GM23338 (cell line): ENCODE measurements around the gene DESI2. TPM values are rescaled to one million over a fixed set of nuclear protein-coding genes. Genes with fewer than 3 reads are reported as not detected.

ENCODE experiments used
- ATAC-seq: fragments of 200-7000 bp; cut with Tn5 transposase; 3 replicates; pipeline ENCODE4 v1.9.1; 2020
- DNase-seq: peaks from one replicate; pipeline ENCODE4 v3.0.0-alpha.2; 2015; ENCODE audit warnings: low spot score
- H2AFZ ChIP-seq: fragments of 200-600 bp; sonication (generic); 2 replicates; pipeline ENCODE4 v1.8.0; 2016; ENCODE audit warnings: antibody characterized with exemption, mild to moderate bottlenecking, moderate library complexity
- H3F3A ChIP-seq: fragments of 200-600 bp; sonication (generic); replicated peaks from 2 replicates; pipeline ENCODE4 v1.8.0; 2017; ENCODE audit warnings: antibody characterized with exemption, mixed run types, low read depth
- H3K27ac ChIP-seq: fragments of 200-600 bp; sonication (generic); 2 replicates; pipeline ENCODE4 v1.6.1; 2016; ENCODE audit warnings: low read depth
- H3K27me3 ChIP-seq: fragments of 200-600 bp; sonication (generic); 2 replicates; pipeline ENCODE4 v1.8.0; 2016; ENCODE audit warnings: mild to moderate bottlenecking, mixed run types, moderate library complexity; ENCODE audit not compliant: insufficient read depth
- H3K36me3 ChIP-seq: fragments of 200-600 bp; sonication (generic); 2 replicates; pipeline ENCODE4 v1.8.0; 2016; ENCODE audit warnings: mild to moderate bottlenecking; ENCODE audit not compliant: insufficient read depth
- H3K4me1 ChIP-seq: fragments of 200-600 bp; sonication (generic); 2 replicates; pipeline ENCODE4 v1.8.0; 2016; ENCODE audit warnings: mild to moderate bottlenecking, moderate library complexity; ENCODE audit not compliant: insufficient read depth
- H3K4me2 ChIP-seq: fragments of 200-600 bp; sonication (generic); 2 replicates; pipeline ENCODE4 v1.7.1; 2017; ENCODE audit warnings: mixed run types
- H3K4me3 ChIP-seq: fragments of 200-600 bp; sonication (generic); 2 replicates; pipeline ENCODE4 v1.6.1; 2016; ENCODE audit warnings: mixed run types
- H3K79me2 ChIP-seq: fragments of 200-600 bp; sonication (generic); replicated peaks from 2 replicates; pipeline ENCODE4 v1.8.0; 2017; ENCODE audit warnings: mild to moderate bottlenecking; ENCODE audit not compliant: insufficient read depth
- H3K9me2 ChIP-seq: fragments of 200-600 bp; sonication (generic); 2 replicates; pipeline ENCODE4 v1.8.0; 2017; ENCODE audit not compliant: insufficient read depth
- H4K20me1 ChIP-seq: fragments of 200-600 bp; sonication (generic); replicated peaks from 2 replicates; pipeline ENCODE4 v1.8.0; 2017; ENCODE audit warnings: mild to moderate bottlenecking; ENCODE audit not compliant: insufficient read depth
- H3K27ac Mint-ChIP-seq: 2 replicates; pipeline ENCODE4 v1.8.0; 2020; ENCODE audit warnings: inconsistent platforms, mild to moderate bottlenecking, moderate library complexity, mixed read lengths
- H3K27me3 Mint-ChIP-seq: 3 replicates; pipeline ENCODE4 v1.8.0; 2022; ENCODE audit warnings: low read depth, mild to moderate bottlenecking, moderate library complexity, mixed read lengths, inconsistent platforms; ENCODE audit not compliant: insufficient read depth, poor library complexity
- H3K36me3 Mint-ChIP-seq: 3 replicates; pipeline ENCODE4 v1.8.0; 2021; ENCODE audit warnings: low read depth, mild to moderate bottlenecking, inconsistent platforms, moderate library complexity, mixed read lengths
- H3K4me1 Mint-ChIP-seq: 3 replicates; pipeline ENCODE4 v1.8.0; 2020; ENCODE audit warnings: mild to moderate bottlenecking, inconsistent platforms, mixed read lengths
- H3K4me3 Mint-ChIP-seq: 3 replicates; pipeline ENCODE4 v1.8.0; 2021; ENCODE audit warnings: moderate library complexity, mild to moderate bottlenecking, inconsistent platforms, mixed read lengths
- H3K9me3 Mint-ChIP-seq: 3 replicates; pipeline ENCODE4 v1.8.0; 2020; ENCODE audit warnings: moderate library complexity, mild to moderate bottlenecking, inconsistent platforms, mixed read lengths
- CREB1 ChIP-seq: fragments of 250-450 bp; sonication (Bioruptor Pico); IDR thresholded peaks from 2 replicates; pipeline ENCODE4 v1.5.0; 2020; ENCODE audit warnings: low read depth, mild to moderate bottlenecking, moderate library complexity
- CTCF ChIP-seq, 2 experiments: fragments of 200-600 bp in 1 of 2; sonication (generic) in 1 of 2; conservative IDR thresholded peaks; 2 replicates each; pipeline versions ENCODE4 v1.5.1 to v1.6.1; 2016 to 2017; ENCODE audit warnings: antibody characterized with exemption in 2 of 2, low read depth in 2 of 2, mild to moderate bottlenecking in 2 of 2, moderate library complexity in 1 of 2
- ETS1 ChIP-seq: IDR thresholded peaks from 2 replicates; pipeline ENCODE4 v1.6.1; 2016; ENCODE audit warnings: antibody characterized with exemption
- EZH2 ChIP-seq: fragments of 200-600 bp; sonication (generic); IDR thresholded peaks from one replicate; pipeline ENCODE4 v1.8.0; 2017; ENCODE audit warnings: antibody characterized with exemption, mild to moderate bottlenecking, low read depth; ENCODE audit not compliant: unreplicated experiment
- EZH2phosphoT487 ChIP-seq: fragments of 200-600 bp; sonication (generic); IDR thresholded peaks from one replicate; pipeline ENCODE4 v1.8.1; 2018; ENCODE audit warnings: antibody characterized with exemption; ENCODE audit not compliant: unreplicated experiment
- JUNB ChIP-seq: IDR thresholded peaks from one replicate; pipeline ENCODE4 v1.6.1; 2016; ENCODE audit warnings: antibody characterized with exemption; ENCODE audit not compliant: unreplicated experiment
- NANOG ChIP-seq: IDR thresholded peaks from 2 replicates; pipeline ENCODE4 v1.6.1; 2016; ENCODE audit warnings: antibody characterized with exemption, borderline replicate concordance
- POLR2AphosphoS5 ChIP-seq: IDR thresholded peaks from 2 replicates; pipeline ENCODE4 v1.6.1; 2016; ENCODE audit warnings: antibody characterized with exemption, low read depth
- REST ChIP-seq: IDR thresholded peaks from one replicate; pipeline ENCODE4 v1.6.1; 2018; ENCODE audit warnings: antibody characterized with exemption; ENCODE audit not compliant: unreplicated experiment
- STAT1 ChIP-seq: IDR thresholded peaks from one replicate; pipeline ENCODE4 v1.6.1; 2016; ENCODE audit warnings: antibody characterized with exemption; ENCODE audit not compliant: unreplicated experiment
- ZNF114 ChIP-seq: fragments of 250-450 bp; sonication (Bioruptor Pico); IDR thresholded peaks from 2 replicates; pipeline ENCODE4 v1.5.0; 2020; ENCODE audit warnings: mild to moderate bottlenecking, moderate library complexity
- ZNF331 ChIP-seq: fragments of 250-450 bp; sonication (Bioruptor Pico); IDR thresholded peaks from 2 replicates; pipeline ENCODE4 v1.5.0; 2020; ENCODE audit warnings: low read depth, mild to moderate bottlenecking, moderate library complexity
- ZNF462 ChIP-seq: fragments of 250-450 bp; sonication (Bioruptor Pico); IDR thresholded peaks from 2 replicates; pipeline ENCODE4 v1.5.0; 2020; ENCODE audit warnings: mild to moderate bottlenecking, moderate library complexity
- polyA plus RNA-seq: library from polyadenylated mRNA; unstranded; fragments of >200 nt; fragmentation: Nextera tagmentation; extraction: Ambion mirVana; gene quantifications from 2 replicates; pipeline ENCODE4 v1.2.1, GENCODE V29; 2016
- total RNA-seq: library from RNA; depleted of rRNA; stranded (reverse); fragments of >200 nt; shearing (Covaris generic); gene quantifications from 2 replicates; pipeline ENCODE4 v1.2.3, GENCODE V29; 2014

Gene DESI2
- total and polyA plus RNA-seq, 2 experiments from 2014 or later: 145 TPM

GRCh38 chr1:244710474-244711062, 57.6 kb downstream of the DESI2 start:
- H3K27ac ChIP-seq: 0 out of 2 replicates have a peak overlapping the region, but pooled peaks have one; percentile 19
- no peaks in the 10 kb centered on the region for H3K9me3 Mint-ChIP-seq
- H3F3A ChIP-seq: no peaks in the 10 kb centered on the region; the same call in 1 of the 2 replicates
- H2AFZ ChIP-seq: no peak overlapping the region
- H3K36me3 Mint-ChIP-seq: peaks cover 9% of the 10 kb centered on the region; the same call in 2 of the 3 replicates
- H3K4me3 Mint-ChIP-seq: no peak overlapping the region
- peaks cover 4% of the 10 kb centered on the region for H3K27me3 Mint-ChIP-seq
- no peaks in the 10 kb centered on the region for H3K27me3 ChIP-seq
- no peak overlapping the region for H3K27ac Mint-ChIP-seq
- TF ChIP-seq NANOG (no peak), STAT1 (no peak), EZH2 (no peak), CTCF (conservative IDR thresholded peaks at IDR 0.05; ENCODE audit: low read depth in 2 of 2) (no peak), ZNF462 (CRISPR knock-in tag) (no peak), POLR2AphosphoS5 (no peak), REST (no peak), ETS1 (no peak), ZNF114 (CRISPR knock-in tag) (no peak), ZNF331 (no peak), EZH2phosphoT487 (no peak), JUNB (no peak), CREB1 (CRISPR knock-in tag) (no peak)
- no peaks in the 10 kb centered on the region for H3K79me2 ChIP-seq
- ATAC-seq (no peak), DNase-seq (no peak)
- H3K4me2 ChIP-seq: no peak overlapping the region
- H4K20me1 ChIP-seq: no peaks in the 10 kb centered on the region; the same call in 1 of the 2 replicates
- no peaks in the 10 kb centered on the region for H3K4me1 ChIP-seq
- no peaks in the 10 kb centered on the region for H3K4me1 Mint-ChIP-seq
- no peak overlapping the region for H3K4me3 ChIP-seq
- no peaks in the 10 kb centered on the region for H3K9me2 ChIP-seq
- peaks cover 8% of the 10 kb centered on the region; the same call in 1 of the 2 replicates for H3K36me3 ChIP-seq
